ENCODE data around the gene SYNGR1. TPM values are rescaled to one million over a fixed set of nuclear protein-coding genes. Genes with fewer than 3 reads are reported as not detected.
A peak's percentile ranks its signal among the peaks of the same experiment; 100 is the strongest.

Gene SYNGR1
- total RNA-seq, 4 donors from 2014 or later: 3.9 to 22.0 (median 6.8) TPM

- TF ChIP-seq POLR2A (IDR thresholded peaks at IDR 0.05): no peak
- no peak for TF ChIP-seq CTCF (IDR thresholded peaks at IDR 0.05)
- intact Hi-C loops (cut with DNase I): no loop called here
- 78 to 88% methylated on average over 5 to 14 of the region's 14 CpGs for WGBS, 2 donors
- Histone ChIP-seq H3K4me3 (replicated peaks in 1 of 3) (peak overlapping the region in 1 of 3 donors; percentile 68), H3K27me3 (no peaks in the 10 kb centered on the region), H3K27ac (no peak overlapping the region), H3K4me1 (peaks cover 14 to 17% of the 10 kb centered on the region in 2 donors), H3K9me3 (no peaks in the 10 kb centered on the region), H3K36me3 (no peaks in the 10 kb centered on the region)
- DNase-seq: no peak
These were observed 1.2 kb downstream of the SYNGR1 start for GRCh38 chr22:39350757-39351688.

GRCh38 chr22:39351689-39352214 lies 2.0 kb downstream of the SYNGR1 start:
- Histone ChIP-seq H3K4me1 (peaks cover 14 to 17% of the 10 kb centered on the region in 2 donors), H3K36me3 (no peaks in the 10 kb centered on the region), H3K27ac (no peak overlapping the region), H3K9me3 (no peaks in the 10 kb centered on the region), H3K4me3 (replicated peaks in 1 of 3) (no peak overlapping the region), H3K27me3 (no peaks in the 10 kb centered on the region)
- TF ChIP-seq POLR2A (IDR thresholded peaks at IDR 0.05) (no peak), CTCF (IDR thresholded peaks at IDR 0.05) (no peak)
- DNase-seq: peak; percentile 31 to 37
- 66 to 73% methylated on average over 6 to 7 of the region's 8 CpGs for WGBS, 2 donors
- intact Hi-C loops (cut with DNase I): no loop called here

- no peak for DNase-seq
- intact Hi-C loops (cut with DNase I): no loop called here
- WGBS, 2 donors: 76 to 81% methylated on average over 6 to 7 of the region's 7 CpGs
- Histone ChIP-seq H3K27me3 (no peaks in the 10 kb centered on the region), H3K4me3 (replicated peaks in 1 of 3) (no peak overlapping the region), H3K27ac (no peak overlapping the region), H3K36me3 (no peaks in the 10 kb centered on the region), H3K4me1 (peaks cover 14 to 17% of the 10 kb centered on the region in 2 donors), H3K9me3 (no peaks in the 10 kb centered on the region)
- TF ChIP-seq POLR2A (IDR thresholded peaks at IDR 0.05): no peak
- no peak for TF ChIP-seq CTCF (IDR thresholded peaks at IDR 0.05)
These were observed 2.6 kb downstream of the SYNGR1 start for GRCh38 chr22:39352306-39352891.

GRCh38 chr22:39353346-39353745 lies 3.6 kb downstream of the SYNGR1 start:
- no peak overlapping the region for H3K27ac ChIP-seq
- TF ChIP-seq CTCF (IDR thresholded peaks at IDR 0.05) (no peak), POLR2A (IDR thresholded peaks at IDR 0.05) (no peak)
- 87 to 95% methylated on average over 4 to 9 of the region's 9 CpGs for WGBS, 2 donors

More at GRCh38 chr22:39353346-39353745, 3.6 kb downstream of the SYNGR1 start:
- Histone ChIP-seq H3K27me3 (no peaks in the 10 kb centered on the region), H3K36me3 (no peaks in the 10 kb centered on the region), H3K4me3 (replicated peaks in 1 of 3) (no peak overlapping the region), H3K4me1 (peaks cover 14 to 17% of the 10 kb centered on the region in 2 donors), H3K9me3 (no peaks in the 10 kb centered on the region)
- DNase-seq: no peak
- intact Hi-C loops (cut with DNase I): no loop called here

All from thyroid gland (tissue), 4 donors.